Naive thymus-derived CD4-positive, alpha-beta T cell (primary cell): ENCODE results near the gene ZIC2. TPM values are rescaled to one million over a fixed set of nuclear protein-coding genes. Genes with fewer than 3 reads are reported as not detected.
A peak's percentile ranks its signal among the peaks of the same experiment; 100 is the strongest.

ENCODE experiments used
- ATAC-seq: fragments of 150-1000 bp; cut with Tn5 transposase; 2 replicates; pipeline ENCODE4 v1.10.0; 2021; ENCODE audit warnings: mild to moderate bottlenecking, moderate library complexity
- CTCF ChIA-PET: fragments of 350-600 bp; sonication (Branson Sonifier 250); formaldehyde crosslinking; loops from one replicate; lab custom pipeline; 2021; ENCODE audit warnings: antibody characterized with exemption; lab: Charles Lee
- POLR2A ChIA-PET: fragments of 350-600 bp; sonication (Branson Sonifier 250); formaldehyde crosslinking; loops from one replicate; lab custom pipeline; 2021; ENCODE audit warnings: antibody characterized with exemption, inconsistent platforms; lab: Charles Lee
- DNase-seq, 9 donors: peaks; one replicate each; pipeline versions ENCODE4 v3.0.0 to v3.0.0-alpha.2; 2020 to 2022; ENCODE audit warnings: mixed read lengths in 1 of 9
- H3K27ac ChIP-seq: one replicate; pipeline ENCODE4 v1.7.0; 2013; ENCODE audit warnings: mild to moderate bottlenecking, low read depth, low read length, moderate library complexity
- H3K27me3 ChIP-seq, 2 donors: one replicate each; pipeline ENCODE4 v1.7.0; 2013; ENCODE audit warnings: low read length in 2 of 2, mild to moderate bottlenecking in 2 of 2, moderate library complexity in 2 of 2; ENCODE audit not compliant: control insufficient read depth in 2 of 2, insufficient read depth in 2 of 2
- H3K36me3 ChIP-seq, 3 experiments: 1 replicate in 2 of 3; 2 replicates in 1 of 3; pipeline ENCODE4 v1.7.0; 2013; ENCODE audit warnings: low read length in 3 of 3, mild to moderate bottlenecking in 3 of 3, moderate library complexity in 1 of 3; ENCODE audit not compliant: insufficient read depth in 3 of 3, control insufficient read depth in 2 of 3
- H3K4me1 ChIP-seq, 2 donors: one replicate each; pipeline ENCODE4 v1.7.0; 2013; ENCODE audit warnings: low read length in 2 of 2, mild to moderate bottlenecking in 2 of 2, moderate library complexity in 1 of 2; ENCODE audit not compliant: control insufficient read depth in 2 of 2, insufficient read depth in 2 of 2
- H3K4me3 ChIP-seq: 2 replicates; pipeline ENCODE4 v1.7.0; 2013; ENCODE audit warnings: mild to moderate bottlenecking, low read length
- H3K9me3 ChIP-seq, 3 experiments: 1 replicate in 2 of 3; 2 replicates in 1 of 3; pipeline ENCODE4 v1.7.0; 2013; ENCODE audit warnings: low read length in 3 of 3; ENCODE audit not compliant: control insufficient read depth in 2 of 3
- H3K27ac Mint-ChIP-seq, 9 donors: one replicate each; pipeline ENCODE4 v1.8.0; 2020 to 2022; ENCODE audit warnings: mixed read lengths in 9 of 9, mild to moderate bottlenecking in 8 of 9, moderate library complexity in 5 of 9, inconsistent platforms in 2 of 9
- H3K27me3 Mint-ChIP-seq, 5 donors: one replicate each; pipeline ENCODE4 v1.8.0; 2021 to 2022; ENCODE audit warnings: mixed read lengths in 5 of 5, mild to moderate bottlenecking in 1 of 5
- H3K36me3 Mint-ChIP-seq, 5 donors: one replicate each; pipeline ENCODE4 v1.8.0; 2020 to 2022; ENCODE audit warnings: mixed read lengths in 5 of 5, mild to moderate bottlenecking in 3 of 5, inconsistent platforms in 1 of 5
- H3K4me1 Mint-ChIP-seq, 7 donors: one replicate each; pipeline ENCODE4 v1.8.0; 2020 to 2022; ENCODE audit warnings: mixed read lengths in 7 of 7, mild to moderate bottlenecking in 3 of 7, inconsistent platforms in 1 of 7
- H3K4me3 Mint-ChIP-seq, 10 donors: one replicate each; pipeline ENCODE4 v1.8.0; 2020 to 2022; ENCODE audit warnings: mild to moderate bottlenecking in 10 of 10, mixed read lengths in 10 of 10, moderate library complexity in 6 of 10, inconsistent platforms in 2 of 10
- H3K9me3 Mint-ChIP-seq, 11 donors: one replicate each; pipeline ENCODE4 v1.8.0; 2020 to 2022; ENCODE audit warnings: mixed read lengths in 11 of 11, mild to moderate bottlenecking in 4 of 11, inconsistent platforms in 1 of 11, moderate library complexity in 1 of 11
- intact Hi-C, 2 donors: fragments of 100-400 bp; cut with micrococcal nuclease; formaldehyde crosslinking; loops; one replicate each; pipeline ENCODE4 v1.15.1; 2023
- polyA plus RNA-seq, 2 donors: library from polyadenylated mRNA; unstranded; fragments of 300-500 nt; fragmentation: Illumina TruSeq; gene quantifications; one replicate each; pipeline ENCODE4 v1.2.3, GENCODE V29; 2021
- total RNA-seq, 6 experiments: library from RNA in 5 of 6; stranded (reverse) in 5 of 6; gene quantifications; 1 replicate in 5 of 6; 2 replicates in 1 of 6; pipeline ENCODE4 v1.2.3 and lab custom pipeline; 2021 to 2026

ZIC2 gene
- total and polyA plus RNA-seq, 7 experiments from 2014 or later: 0.51 TPM; not detected in 6

DNA sequence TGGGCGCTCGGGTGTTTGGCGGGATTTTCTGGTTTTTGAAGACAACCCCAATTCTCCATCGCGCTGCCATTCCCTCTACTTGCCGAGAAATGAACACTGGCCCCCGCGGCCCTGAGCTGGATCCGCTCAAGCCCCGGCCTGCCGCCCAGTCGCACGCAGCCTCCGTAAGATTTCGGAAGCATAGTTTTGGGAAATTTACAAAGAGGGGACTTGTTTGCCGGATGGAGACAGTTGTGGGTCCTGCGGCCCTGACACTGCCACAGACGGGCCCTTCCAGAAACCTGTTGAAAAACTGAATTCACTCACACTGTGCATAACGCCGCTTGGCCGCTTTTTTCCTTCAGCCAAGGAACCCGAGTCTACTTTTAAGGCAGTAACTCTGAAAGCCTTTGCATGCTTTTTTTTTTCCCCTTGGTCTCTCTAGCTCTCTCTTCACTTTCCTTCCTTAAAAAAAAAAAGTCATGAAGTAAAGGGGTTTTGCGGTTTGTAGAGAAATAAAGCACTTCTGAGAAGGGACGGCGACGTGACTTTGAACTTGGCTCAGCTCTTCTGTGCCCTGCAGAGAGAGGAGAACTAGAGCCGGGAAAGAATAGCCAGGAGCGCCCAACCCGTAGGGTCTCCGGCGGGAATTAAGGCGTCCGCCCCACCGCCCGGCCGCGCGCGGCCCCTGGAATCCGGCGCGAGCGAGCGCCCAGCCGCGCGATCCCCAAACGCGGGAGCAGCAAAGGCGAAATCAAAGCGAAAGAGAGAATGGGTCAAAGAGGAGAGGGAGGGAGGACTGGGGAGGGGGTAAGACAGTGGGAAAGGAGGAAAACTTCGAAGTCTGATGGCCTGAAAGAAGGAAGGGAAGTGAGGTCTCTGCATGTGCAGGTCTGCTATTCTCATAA lies 3.4 kb upstream of the ZIC2 start:
- Histone ChIP-seq H3K36me3 (no peaks in the 10 kb centered on the region), H3K27me3 (peaks cover 33 to 67% of the 10 kb centered on the region in 2 donors), H3K27ac (no peak overlapping the region), H3K4me1 (peaks cover 8 to 18% of the 10 kb centered on the region in 2 donors), H3K4me3 (no peak overlapping the region), H3K9me3 (peaks cover 0 to 52% (median 0%) of the 10 kb centered on the region in 3 experiments)
- Mint-ChIP-seq H3K27me3 (peaks cover 51 to 75% (median 58%) of the 10 kb centered on the region in 5 donors), H3K27ac (peak overlapping the region; percentile 11 to 71 (median 67)), H3K36me3 (peaks cover 0 to 22% (median 0%) of the 10 kb centered on the region in 5 donors), H3K4me1 (peaks cover 0 to 20% (median 14%) of the 10 kb centered on the region in 7 donors), H3K9me3 (peaks cover 0 to 66% (median 34%) of the 10 kb centered on the region in 11 donors), H3K4me3 (peak overlapping the region in 8 of 10 donors; percentile 1 to 72 (median 29))
- ChIA-PET CTCF (no interaction called here), POLR2A (interaction anchor here (0.9 kb wide), 2 partner anchors 12 to 17 kb away, joined by 3 to 4 read pairs; no protein-coding TSS in a partner anchor)
- ATAC-seq (no peak), DNase-seq (peak in 1 of 9 donors; percentile 19)
- intact Hi-C loops: loop anchor here (2.0 to 10.0 kb wide), 4 partner anchors 15 to 699 kb away; partner anchors contain the start of gene GGACT (in 1 of the 2)

DNA sequence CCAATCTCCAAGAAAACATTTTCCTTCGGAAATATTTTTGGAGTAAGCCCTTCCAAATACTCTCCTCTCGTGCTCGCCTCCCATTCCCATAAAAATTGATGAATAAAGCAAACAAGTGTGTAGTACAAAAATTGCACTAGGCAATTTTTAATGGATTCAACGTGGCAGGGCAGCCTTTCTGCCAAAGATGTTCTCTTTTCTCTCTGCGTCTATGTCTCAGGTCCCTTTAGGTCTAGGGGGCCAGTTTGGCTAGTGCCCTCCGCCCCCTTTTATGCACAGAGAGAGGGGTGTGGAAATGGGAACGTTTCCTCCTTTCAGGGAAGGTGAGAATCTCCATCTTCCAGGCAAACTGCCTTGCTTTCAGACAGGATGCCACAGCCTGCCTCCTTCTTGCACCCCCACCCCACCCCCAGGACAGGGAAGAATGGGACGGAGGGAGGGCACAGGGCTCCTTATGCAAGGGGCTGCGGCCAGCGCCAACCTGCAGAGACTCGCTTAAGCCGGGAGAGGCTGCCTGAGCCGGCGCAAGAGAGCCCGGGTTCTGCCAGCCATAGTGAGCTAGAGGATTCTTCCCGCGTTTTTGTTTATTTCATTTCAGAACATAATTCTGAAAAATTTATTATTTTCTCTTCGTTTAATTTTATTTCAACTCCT lies 2.7 kb upstream of the ZIC2 start:
- H3K9me3 ChIP-seq: peaks cover 0 to 52% (median 4%) of the 10 kb centered on the region in 3 experiments
- ATAC-seq (no peak), DNase-seq (peak in 1 of 9 donors; percentile 14)
- H3K36me3 Mint-ChIP-seq: peaks cover 0 to 18% (median 0%) of the 10 kb centered on the region in 5 donors
- H3K27me3 ChIP-seq: peaks cover 28 to 67% of the 10 kb centered on the region in 2 donors
- POLR2A ChIA-PET: interaction anchor here (0.8 to 0.9 kb wide), 2 partner anchors 8 to 16 kb away, joined by 3 to 4 read pairs; no protein-coding TSS in a partner anchor
- peaks cover 0 to 26% (median 18%) of the 10 kb centered on the region in 7 donors for H3K4me1 Mint-ChIP-seq
- peaks cover 0 to 66% (median 31%) of the 10 kb centered on the region in 11 donors for H3K9me3 Mint-ChIP-seq
- peak overlapping the region in 8 of 9 donors; percentile 11 to 71 (median 62) for H3K27ac Mint-ChIP-seq
- no peak overlapping the region for H3K27ac ChIP-seq
- H3K4me3 Mint-ChIP-seq: peak overlapping the region in 8 of 10 donors; percentile 1 to 72 (median 32)
- peaks cover 8 to 18% of the 10 kb centered on the region in 2 donors for H3K4me1 ChIP-seq
- H3K36me3 ChIP-seq: no peaks in the 10 kb centered on the region
- CTCF ChIA-PET: no interaction called here
- H3K27me3 Mint-ChIP-seq: peaks cover 50 to 75% (median 58%) of the 10 kb centered on the region in 5 donors
- no peak overlapping the region for H3K4me3 ChIP-seq
- intact Hi-C loops: loop anchor here in 1 of 2 donors (5.0 to 10.0 kb wide), 2 partner anchors 606 to 698 kb away; partner anchors contain the start of gene GGACT

DNA sequence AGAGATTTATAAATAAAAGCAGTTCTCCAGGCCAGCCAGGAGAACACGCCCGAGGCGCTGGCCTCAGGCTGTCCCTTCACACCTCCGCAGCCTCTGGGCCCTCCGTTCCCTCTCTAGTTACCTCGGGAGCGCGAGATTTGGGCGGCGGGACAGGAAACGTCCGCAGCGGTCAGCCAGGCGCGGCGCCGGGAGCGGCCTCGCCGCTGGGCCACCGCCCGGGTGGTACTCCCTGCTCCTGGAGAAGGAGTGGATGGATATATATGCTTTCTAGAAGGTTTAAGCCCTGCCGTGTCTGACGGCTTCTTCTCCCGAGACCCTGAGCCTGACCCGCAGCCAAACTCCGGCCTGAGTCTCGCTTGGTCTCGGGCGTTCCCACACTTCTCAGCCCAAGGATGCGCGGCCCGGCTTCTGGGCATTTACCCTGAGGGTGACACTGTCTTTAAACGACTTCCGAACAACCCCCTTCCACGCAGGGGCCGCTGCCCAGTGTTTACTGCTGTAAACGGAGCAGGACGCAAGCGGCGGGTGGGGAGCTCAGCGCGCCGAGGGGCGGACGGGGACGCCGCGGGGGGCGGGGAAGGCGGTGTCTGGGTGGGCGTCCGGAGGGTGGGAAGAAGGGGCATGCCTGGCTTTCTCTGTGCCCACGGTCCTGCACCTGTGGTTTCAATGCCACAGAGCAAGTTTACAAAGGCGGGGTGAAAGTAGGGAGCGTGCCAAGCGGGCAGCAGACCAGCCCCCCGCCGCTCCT lies 2.0 kb upstream of the ZIC2 start:
- H3K27me3 ChIP-seq: peaks cover 25 to 67% of the 10 kb centered on the region in 2 donors
- CTCF ChIA-PET: no interaction called here
- no peak overlapping the region for H3K27ac ChIP-seq
- peaks cover 50 to 75% (median 58%) of the 10 kb centered on the region in 5 donors for H3K27me3 Mint-ChIP-seq
- peaks cover 8 to 18% of the 10 kb centered on the region in 2 donors for H3K4me1 ChIP-seq
- H3K4me3 Mint-ChIP-seq: peak overlapping the region in 8 of 10 donors; percentile 12 to 56 (median 42)
- ATAC-seq (no peak), DNase-seq (peak in 1 of 9 donors; percentile 33)
- intact Hi-C loops: loop anchor here (1.0 to 10.0 kb wide), 5 partner anchors 9 to 698 kb away; partner anchors contain the start of gene GGACT (in 1 of the 2)
- H3K9me3 Mint-ChIP-seq: peaks cover 0 to 66% (median 31%) of the 10 kb centered on the region in 11 donors
- peak overlapping the region in 2 of 9 donors; percentile 33 to 67 for H3K27ac Mint-ChIP-seq
- peaks cover 0 to 53% (median 6%) of the 10 kb centered on the region in 3 experiments for H3K9me3 ChIP-seq
- no peaks in the 10 kb centered on the region for H3K36me3 ChIP-seq
- H3K4me1 Mint-ChIP-seq: peaks cover 0 to 33% (median 22%) of the 10 kb centered on the region in 7 donors
- POLR2A ChIA-PET: interaction anchor here (0.8 to 1.4 kb wide), 2 partner anchors 9 to 14 kb away, joined by 3 to 4 read pairs; no protein-coding TSS in a partner anchor
- peaks cover 0 to 21% (median 3%) of the 10 kb centered on the region in 5 donors for H3K36me3 Mint-ChIP-seq
- H3K4me3 ChIP-seq: no peak overlapping the region

DNA sequence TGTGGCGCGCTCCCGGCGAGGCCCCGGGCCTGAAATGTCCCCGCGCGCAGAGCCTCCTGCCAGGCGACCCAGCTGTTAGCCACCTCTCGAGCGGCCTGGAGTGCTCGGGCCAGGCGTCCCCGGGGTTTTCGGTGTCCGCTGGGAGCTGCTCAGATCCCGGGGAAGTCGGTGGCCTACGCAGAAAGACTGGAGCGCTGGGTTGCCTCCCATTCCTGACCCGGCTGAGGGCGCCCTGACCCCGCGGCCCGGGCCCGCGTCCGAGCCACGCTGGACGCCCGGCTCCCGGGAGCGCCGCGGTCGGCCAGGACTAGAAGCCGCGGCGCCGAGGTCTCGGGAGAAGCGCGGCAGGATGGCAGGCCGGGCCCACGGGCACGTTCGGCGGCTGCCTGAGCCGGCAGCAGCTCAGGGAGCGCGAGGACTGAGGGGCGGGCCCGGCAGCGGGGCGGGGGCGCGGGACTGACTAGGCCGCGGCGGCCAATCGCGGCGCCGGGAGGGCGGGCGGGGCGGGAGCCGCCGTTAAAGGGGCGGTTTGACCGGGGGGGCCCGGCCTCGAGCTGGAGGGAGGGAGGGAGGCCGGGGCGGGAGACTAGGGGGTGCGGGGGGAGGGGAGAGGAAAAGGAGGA lies 1.3 kb upstream of the ZIC2 start:
- Histone ChIP-seq H3K27ac (no peak overlapping the region), H3K27me3 (peaks cover 22 to 66% of the 10 kb centered on the region in 2 donors), H3K4me3 (no peak overlapping the region), H3K9me3 (peaks cover 0 to 48% (median 6%) of the 10 kb centered on the region in 3 experiments), H3K36me3 (no peaks in the 10 kb centered on the region), H3K4me1 (peaks cover 8 to 18% of the 10 kb centered on the region in 2 donors)
- intact Hi-C loops: loop anchor here (1.0 to 5.0 kb wide), 3 partner anchors 10 to 483 kb away; no protein-coding TSS in a partner anchor
- no peak overlapping the region for H3K27ac Mint-ChIP-seq
- POLR2A ChIA-PET: interaction anchor here (1.4 to 1.8 kb wide), 2 partner anchors 12 to 14 kb away, joined by 4 to 8 read pairs; no protein-coding TSS in a partner anchor
- CTCF ChIA-PET: no interaction called here
- peak overlapping the region in 4 of 10 donors; percentile 42 to 68 (median 59) for H3K4me3 Mint-ChIP-seq
- H3K9me3 Mint-ChIP-seq: peaks cover 0 to 60% (median 27%) of the 10 kb centered on the region in 11 donors
- ATAC-seq (peak; percentile 78), DNase-seq (peak in 6 of 9 donors; percentile 44 to 64 (median 55))
- peaks cover 0 to 22% (median 3%) of the 10 kb centered on the region in 5 donors for H3K36me3 Mint-ChIP-seq
- H3K4me1 Mint-ChIP-seq: peaks cover 0 to 35% (median 23%) of the 10 kb centered on the region in 7 donors
- peaks cover 51 to 71% (median 54%) of the 10 kb centered on the region in 5 donors for H3K27me3 Mint-ChIP-seq
